ENCODE measurements around the gene ZNF506.

- TF ChIP-seq CTCF (IDR thresholded peaks at IDR 0.05; ENCODE audit: poor library complexity) (no peak), EZH2 (IDR thresholded peaks at IDR 0.05; ENCODE audit: borderline replicate concordance) (no peak)
Measured at GRCh38 chr19:19823916-19824315, 2.4 kb upstream of the ZNF506 start.
